H1 (cell line): ENCODE results near the gene EFHC1. TPM values are rescaled to one million over a fixed set of nuclear protein-coding genes. Genes with fewer than 3 reads are reported as not detected.

Source experiments
- ATF3 ChIP-seq: IDR thresholded peaks from 2 replicates; pipeline ENCODE4 v1.6.1; 2011; ENCODE audit warnings: low read depth, mild to moderate bottlenecking, low read length; ENCODE audit not compliant: insufficient read depth
- MAFK ChIP-seq: IDR thresholded peaks from 2 replicates; pipeline ENCODE4 v1.6.1; 2012; ENCODE audit warnings: low read depth, mild to moderate bottlenecking, improper control_type of control experiment, low read length
- NANOG ChIP-seq: IDR thresholded peaks from 2 replicates; pipeline ENCODE4 v1.6.1; 2011; ENCODE audit warnings: low read length, low read depth, mild to moderate bottlenecking, inconsistent platforms; ENCODE audit not compliant: insufficient read depth, poor library complexity, severe bottlenecking
- POU5F1 ChIP-seq: IDR thresholded peaks from 2 replicates; pipeline ENCODE4 v1.6.1; 2011; ENCODE audit warnings: low read depth, mild to moderate bottlenecking, low read length, moderate library complexity
- USF2 ChIP-seq: IDR thresholded peaks from 2 replicates; pipeline ENCODE4 v1.6.1; 2011; ENCODE audit warnings: low read length, improper control_type of control experiment
- polyA plus RNA-seq, 7 experiments: library from polyadenylated mRNA; depleted of rRNA in 3 of 7; stranded (reverse) in 5 of 7; unstranded in 2 of 7; fragments of >200 nt in 5 of 7; fragments of 200-250 nt in 2 of 7; gene quantifications; 1 replicate in 5 of 7; 2 replicates in 1 of 7; 4 replicates in 1 of 7; pipeline versions ENCODE4 v1.2.1 to v1.2.3, GENCODE V29; 2011 to 2013; ENCODE audit warnings: missing spikeins in 2 of 7, mixed read lengths in 2 of 7
- total RNA-seq: library from RNA; stranded (reverse); fragmentation: NEBNext Ultra II Directional; extraction: Animal tissue kit (Norgen Biotek cat#: 25700); gene quantifications from 2 replicates; pipeline ENCODE4 v1.2.1, GENCODE V29; 2021

The EFHC1 gene
- total and polyA plus RNA-seq, 2 of the 8 experiments (the other 6 are each of a cell fraction or from before 2014, with no cell fraction given), result 10.5 to 16.4 TPM

GRCh38 chr6:52568320-52568719, 148.2 kb downstream of the EFHC1 start (continued):
- TF ChIP-seq MAFK (no peak), POU5F1 (no peak), ATF3 (no peak), NANOG (no peak), USF2 (no peak)
